GM08714 (cell line): Measurements from ENCODE around the gene BRIX1.
"Not testable (repeated sequence)": the region's sequence is repeated elsewhere in the genome, so short reads cannot be mapped to it uniquely, and the experiment has no call there.

Experiments
- H3K4me3 ChIP-seq: fragments of 200-500 bp; sonication (Bioruptor generic); 2 replicates; pipeline ENCODE4 v1.5.1; 2014; ENCODE audit warnings: mild to moderate bottlenecking, low read length, inconsistent platforms
- ZNF274 ChIP-seq: IDR thresholded peaks from 2 replicates; pipeline ENCODE4 v1.6.1; 2012; ENCODE audit warnings: mild to moderate bottlenecking, low read depth, low read length

The BRIX1 gene

DNA sequence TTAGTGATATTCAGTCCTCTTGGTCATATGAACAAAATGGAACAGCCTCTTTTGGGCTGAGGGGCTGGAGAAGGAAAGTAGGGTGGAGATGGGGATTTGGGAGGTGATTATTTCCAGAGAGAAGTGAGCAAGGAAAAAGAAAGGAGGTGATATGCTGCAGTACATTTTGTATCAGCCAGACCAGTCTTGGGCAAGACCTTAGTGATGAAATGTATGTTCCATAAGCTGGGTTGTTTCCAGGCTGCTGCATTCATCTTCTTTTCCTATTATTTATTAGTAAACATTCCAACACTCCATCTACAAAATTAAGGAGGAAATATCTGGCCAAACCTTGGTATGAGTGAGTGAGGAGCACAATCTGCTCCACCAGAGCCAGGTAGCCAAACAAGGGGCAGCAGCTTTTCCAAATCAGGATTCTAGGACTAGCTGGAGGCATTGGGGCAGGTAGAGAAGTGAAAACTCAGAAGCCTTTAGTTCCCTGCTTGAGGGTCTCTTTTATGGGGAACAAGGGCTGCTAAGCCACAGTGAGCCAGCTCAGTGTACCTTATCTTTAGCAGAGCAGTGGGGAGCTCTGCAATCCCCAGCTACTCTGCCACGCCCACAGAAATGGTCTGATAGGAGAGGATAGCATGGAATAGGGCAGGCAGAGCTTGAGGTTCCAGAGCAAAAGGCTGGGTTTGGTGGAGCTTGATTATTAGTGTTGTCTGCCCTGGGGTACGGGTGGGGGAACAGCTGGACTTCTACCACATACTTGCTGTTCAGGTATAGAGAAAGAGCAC is 19.7 kb upstream of the BRIX1 start:
- TF ChIP-seq ZNF274: no peak
- H3K4me3 ChIP-seq: no peak overlapping the region

DNA sequence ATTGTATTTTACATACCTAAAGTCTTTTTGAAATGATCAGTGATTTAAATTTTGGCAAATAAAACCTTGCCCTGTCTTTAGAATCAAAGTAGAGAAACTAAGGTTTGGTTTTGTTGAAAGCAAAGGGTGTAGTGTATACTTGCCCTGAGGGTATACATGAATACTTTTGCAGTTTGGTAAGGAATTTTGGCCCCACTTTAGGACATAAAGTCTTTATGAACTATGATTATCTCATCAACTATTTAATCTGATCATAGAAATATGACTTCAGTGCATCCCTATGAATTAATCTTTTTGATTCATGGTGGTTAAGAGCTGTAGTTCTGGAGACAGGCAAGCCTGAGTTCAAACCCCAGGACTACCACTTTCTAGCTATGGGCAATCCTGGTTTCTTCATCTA is 17.9 kb upstream of the BRIX1 start:
- no peak for TF ChIP-seq ZNF274
- no peak overlapping the region for H3K4me3 ChIP-seq

GRCh38 chr5:34898258-34898895 is 17.1 kb upstream of the BRIX1 start:
- no peak for TF ChIP-seq ZNF274

DNA sequence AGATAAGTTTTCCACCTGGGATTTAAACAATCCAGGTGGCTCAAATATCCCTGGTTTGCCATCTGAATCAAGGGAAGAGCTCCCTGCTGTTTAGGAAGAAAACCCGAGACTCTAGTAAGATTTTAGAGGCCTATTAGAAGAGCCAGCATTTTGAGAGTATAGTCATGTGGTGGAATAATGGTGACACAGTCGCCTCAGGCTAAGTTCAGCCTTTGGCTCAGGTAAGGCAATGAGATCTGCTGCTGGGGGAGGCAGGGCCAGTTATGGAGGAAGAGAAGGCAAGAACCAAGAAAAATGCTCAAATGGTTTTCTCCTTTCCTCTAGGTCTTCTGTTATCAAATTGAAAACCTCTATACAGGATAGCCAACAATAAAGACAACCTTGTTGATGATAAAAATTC is 16.4 kb upstream of the BRIX1 start:
- TF ChIP-seq ZNF274: no peak
- H3K4me3 ChIP-seq: no peak overlapping the region

More at GRCh38 chr5:34898258-34898895, 17.1 kb upstream of the BRIX1 start:
- no peak overlapping the region for H3K4me3 ChIP-seq

DNA sequence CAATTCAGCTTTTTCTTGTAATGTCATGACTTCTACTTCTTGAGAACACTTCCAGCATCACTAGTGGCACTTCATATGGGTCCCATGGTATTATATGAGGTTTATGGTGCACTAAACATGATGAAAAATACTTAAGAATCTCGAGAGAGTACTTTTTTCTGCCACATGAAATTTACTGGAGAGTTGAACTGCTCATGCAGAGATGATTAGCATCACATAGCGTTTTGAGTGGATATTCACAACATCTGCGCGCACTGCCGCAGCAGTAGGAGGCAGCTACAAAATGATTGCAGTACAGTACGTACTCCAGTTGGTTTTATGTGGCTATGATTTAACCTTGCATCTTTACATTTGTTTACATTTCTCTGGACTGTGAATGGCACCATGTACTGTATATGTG is 14.9 kb upstream of the BRIX1 start:
- no peak overlapping the region for H3K4me3 ChIP-seq
- no peak for TF ChIP-seq ZNF274

- no peak for TF ChIP-seq ZNF274
- no peak overlapping the region for H3K4me3 ChIP-seq
Observed at GRCh38 chr5:34903260-34903659, 12.3 kb upstream of the BRIX1 start.

- TF ChIP-seq ZNF274: no peak
- no peak overlapping the region for H3K4me3 ChIP-seq
Observed at GRCh38 chr5:34905564-34905963, 9.9 kb upstream of the BRIX1 start.

DNA sequence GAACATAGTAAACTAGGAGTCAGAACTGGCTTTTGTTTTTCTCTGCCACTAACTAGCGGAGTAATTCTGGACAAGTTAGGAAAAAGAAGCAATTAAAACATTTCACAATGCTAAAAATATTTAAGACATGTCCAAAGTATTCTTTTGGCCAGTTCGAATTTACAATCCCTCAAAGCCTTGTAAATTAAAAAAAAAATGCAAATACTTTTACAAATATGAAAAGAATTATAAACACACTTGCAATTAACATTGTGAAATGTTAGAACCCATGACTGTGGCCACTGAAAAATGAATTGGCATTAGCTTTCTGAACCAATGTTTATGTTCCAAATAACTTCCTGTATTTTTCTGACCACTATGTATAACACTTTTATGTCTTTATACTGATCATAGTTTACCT is 2.4 kb upstream of the BRIX1 start:
- H3K4me3 ChIP-seq: no peak overlapping the region
- TF ChIP-seq ZNF274: no peak

- peak overlapping the region; percentile 84 for H3K4me3 ChIP-seq
- no peak for TF ChIP-seq ZNF274
Observed at GRCh38 chr5:34914671-34915138, 806 bp upstream of the BRIX1 start.

DNA sequence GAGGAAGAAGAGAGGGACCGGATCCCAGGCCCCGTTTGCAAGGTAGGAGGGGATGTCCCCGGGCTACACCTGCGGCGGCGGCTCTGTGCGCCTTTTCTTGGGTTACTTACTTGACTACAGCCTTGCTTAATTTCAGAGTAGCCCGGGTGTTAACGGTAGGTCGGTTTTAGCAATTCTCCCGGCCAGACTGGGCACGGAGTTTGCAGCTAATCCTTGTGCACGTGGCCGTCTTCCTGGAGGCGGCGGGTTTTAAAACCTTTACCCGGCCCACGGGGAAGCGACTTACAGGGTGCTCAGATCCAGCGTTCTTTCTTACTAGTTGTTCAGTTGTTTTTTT is 313 bp downstream of the BRIX1 start:
- no peak for TF ChIP-seq ZNF274
- H3K4me3 ChIP-seq: peak overlapping the region; percentile 84

DNA sequence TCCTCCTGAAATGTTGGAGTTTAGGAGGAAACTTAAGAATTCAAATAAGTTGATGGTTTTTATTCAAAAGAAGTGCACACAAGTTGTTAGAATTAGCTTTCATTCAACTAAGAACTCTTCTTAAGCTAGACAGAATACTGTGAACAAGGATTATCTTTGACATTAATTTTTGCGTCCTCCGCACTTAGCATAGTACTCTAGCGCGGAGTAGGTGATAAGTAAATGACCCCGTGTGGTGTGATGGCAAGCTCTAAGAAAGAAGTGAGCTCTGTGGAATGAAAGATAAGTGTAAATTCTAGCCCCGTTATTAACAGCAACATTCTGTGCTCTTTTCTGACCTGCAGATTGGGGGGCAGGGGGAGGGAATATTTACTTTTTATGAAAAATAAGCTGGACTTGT is 1.0 kb downstream of the BRIX1 start:
- peak overlapping the region; percentile 84 for H3K4me3 ChIP-seq
- TF ChIP-seq ZNF274: no peak

- no peak for TF ChIP-seq ZNF274
- peak overlapping the region; percentile 24; the same call in 1 of the 2 replicates for H3K4me3 ChIP-seq
Observed at GRCh38 chr5:34918025-34918424, 2.5 kb downstream of the BRIX1 start.

GRCh38 chr5:34919077-34919476 is 3.6 kb downstream of the BRIX1 start:
- H3K4me3 ChIP-seq: no peak overlapping the region
- TF ChIP-seq ZNF274: no peak

DNA sequence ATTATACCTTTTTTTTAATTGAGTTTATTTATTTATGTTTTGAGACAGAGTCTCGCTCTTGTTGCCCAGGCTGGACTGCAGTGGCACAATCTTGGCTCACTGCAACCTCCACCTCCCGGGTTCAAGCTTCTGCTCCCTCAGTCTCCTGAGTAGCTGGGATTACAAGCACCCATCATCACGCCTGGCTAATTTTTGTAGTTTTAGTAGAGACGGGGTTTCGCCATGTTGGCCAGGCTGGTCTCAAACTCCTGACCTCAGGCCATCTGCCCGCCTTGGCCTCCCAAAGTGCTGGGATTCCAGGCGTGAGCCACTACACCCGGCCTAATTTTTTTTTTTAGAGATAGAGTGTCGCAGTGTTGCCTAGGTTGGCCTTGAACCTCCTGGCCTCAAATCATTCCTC is 7.7 kb downstream of the BRIX1 start:
- not testable (repeated sequence) for H3K4me3 ChIP-seq

DNA sequence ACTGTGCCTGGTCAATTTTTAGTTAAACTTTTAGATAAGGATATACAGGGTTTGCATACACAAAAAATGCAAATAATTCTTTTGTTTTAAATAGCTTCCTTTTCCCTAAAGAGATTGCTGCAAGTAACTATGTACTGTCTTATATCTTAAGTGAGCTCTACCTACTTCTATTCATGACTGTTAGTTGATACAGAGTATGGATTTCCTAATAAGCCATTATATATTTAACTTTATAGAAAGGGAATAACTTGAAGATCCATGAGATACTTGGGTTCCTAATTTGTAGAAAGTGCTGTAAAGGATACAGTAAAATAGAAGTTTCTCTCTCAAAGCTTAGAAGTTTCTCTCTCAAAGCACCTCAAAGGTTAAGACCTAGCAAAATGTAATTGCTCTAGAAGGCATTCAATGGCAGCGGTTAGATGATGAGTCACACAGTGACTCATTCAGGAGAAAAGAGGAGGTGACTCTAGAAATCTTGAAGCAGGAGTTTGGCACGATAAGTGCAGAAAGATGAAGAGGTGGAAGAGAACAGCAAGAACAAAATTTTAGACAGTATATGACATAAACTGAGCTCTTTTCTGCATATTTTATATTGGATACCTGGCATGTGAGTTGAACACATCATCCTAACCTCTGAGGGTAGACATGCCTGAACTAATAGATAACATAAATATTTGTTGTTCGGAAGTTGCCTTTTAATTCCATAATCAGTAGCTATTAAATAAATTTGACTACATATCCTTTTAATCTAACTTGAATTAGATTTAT is 8.4 kb downstream of the BRIX1 start:
- no peak overlapping the region for H3K4me3 ChIP-seq
- no peak for TF ChIP-seq ZNF274
